ENCODE measurements around the gene LOXL3.
A peak's percentile ranks its signal among the peaks of the same experiment; 100 is the strongest.

GRCh38 chr2:74552914-74553811 lies 579 bp downstream of the LOXL3 start:
- peak in 1 of 6 experiments; percentile 13 for TF ChIP-seq CTCF (IDR thresholded peaks at IDR 0.05)
- TF ChIP-seq POLR2A (IDR thresholded peaks at IDR 0.05) = no peak

Data from adrenal gland (tissue), 5 donors.